ENCODE results near the gene KRT10.

Gene KRT10

GRCh38 chr17:40803617-40804082, 18.8 kb downstream of the KRT10 start:
- DNase-seq (ENCODE audit: low spot score): peak; percentile 90

GRCh38 chr17:40801157-40801556, 21.3 kb downstream of the KRT10 start:
- no peak for DNase-seq (ENCODE audit: low spot score)

GRCh38 chr17:40800381-40800780, 22.0 kb downstream of the KRT10 start:
- no peak for DNase-seq (ENCODE audit: low spot score)

- no peak for DNase-seq (ENCODE audit: low spot score)
Observed at GRCh38 chr17:40799859-40800258, 22.6 kb downstream of the KRT10 start, which contains the start of gene KRT28. Gene KRT28, minus strand, starts transcription at chr17:40799959. Its CDS starts 66 bp downstream, at chr17:40799893.

- no peak for DNase-seq (ENCODE audit: low spot score)
Observed at GRCh38 chr17:40796846-40797245, 25.6 kb downstream of the KRT10 start.

GRCh38 chr17:40795019-40795667, 27.3 kb downstream of the KRT10 start:
- DNase-seq (ENCODE audit: low spot score): no peak

GRCh38 chr17:40794466-40794865, 27.9 kb downstream of the KRT10 start:
- DNase-seq (ENCODE audit: low spot score): no peak

GRCh38 chr17:40793832-40794231, 28.6 kb downstream of the KRT10 start:
- DNase-seq (ENCODE audit: low spot score): no peak

GRCh38 chr17:40791787-40792436, 30.5 kb downstream of the KRT10 start:
- peak; percentile 61 for DNase-seq (ENCODE audit: low spot score)

GRCh38 chr17:40791111-40791510, 31.3 kb downstream of the KRT10 start:
- peak; percentile 15 for DNase-seq (ENCODE audit: low spot score)

GRCh38 chr17:40782450-40782849, 40.0 kb downstream of the KRT10 start, which contains the start of gene KRT27:
Gene KRT27, minus strand, starts transcription at chr17:40782550. Its CDS starts 57 bp downstream, at chr17:40782493.
- no peak for DNase-seq (ENCODE audit: low spot score)

- no peak for DNase-seq (ENCODE audit: low spot score)
Observed at GRCh38 chr17:40779181-40779909, 43.1 kb downstream of the KRT10 start.

GRCh38 chr17:40778461-40778860, 44.0 kb downstream of the KRT10 start:
- DNase-seq (ENCODE audit: low spot score): no peak

- DNase-seq (ENCODE audit: low spot score): no peak
Observed at GRCh38 chr17:40777971-40778370, 44.4 kb downstream of the KRT10 start.

- DNase-seq (ENCODE audit: low spot score): no peak
Observed at GRCh38 chr17:40777459-40777858, 45.0 kb downstream of the KRT10 start.

GRCh38 chr17:40775945-40776344, 46.5 kb downstream of the KRT10 start:
- DNase-seq (ENCODE audit: low spot score): no peak

- DNase-seq (ENCODE audit: low spot score): no peak
Observed at GRCh38 chr17:40772101-40772500, 50.3 kb downstream of the KRT10 start, which contains the start of gene KRT26. Gene KRT26, minus strand, starts transcription at chr17:40772201. Its CDS starts 88 bp downstream, at chr17:40772113.
